ENCODE results near the gene TXNDC17.
"Not testable (repeated sequence)": the region's sequence is repeated elsewhere in the genome, so short reads cannot be mapped to it uniquely, and the experiment has no call there.

The TXNDC17 gene

GRCh38 chr17:6676802-6677157 lies 35.9 kb downstream of the TXNDC17 start:
- no peak for DNase-seq
- intact Hi-C loops (cut with DNase I): no loop called here

DNA sequence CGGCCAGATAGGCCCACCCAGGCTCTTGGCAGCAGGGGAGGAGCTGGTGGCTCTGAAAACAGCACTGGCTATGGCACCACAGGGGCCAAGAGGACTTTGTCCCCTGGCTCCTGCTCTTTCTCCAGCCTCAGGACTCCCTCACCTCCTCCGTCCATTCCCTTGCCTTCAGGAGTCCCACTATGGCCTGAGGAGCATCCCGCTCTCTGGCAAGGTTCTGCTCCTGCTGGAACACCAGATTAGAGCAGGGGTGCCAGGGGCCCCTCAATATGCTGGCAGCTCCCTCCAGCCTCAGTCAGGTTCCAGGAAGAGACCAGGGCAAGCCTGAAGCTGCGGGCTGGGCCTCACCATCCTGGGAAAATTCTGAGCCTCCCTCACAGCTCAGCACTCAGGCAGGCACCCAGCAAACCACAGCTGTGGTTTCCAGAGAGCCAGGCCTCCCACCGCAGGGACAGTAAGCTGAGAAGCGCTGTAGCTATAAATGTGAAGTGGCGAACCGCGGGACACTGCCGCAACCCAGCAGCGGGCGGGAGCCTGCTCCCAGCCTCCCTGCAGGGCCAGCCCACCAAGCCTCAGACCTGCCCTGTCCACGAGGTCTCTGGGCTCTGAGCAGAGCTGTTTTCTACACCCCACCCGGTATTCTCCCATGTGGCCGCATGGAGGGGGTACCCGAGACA lies 36.4 kb downstream of the TXNDC17 start:
- intact Hi-C loops (cut with DNase I): no loop called here
- DNase-seq: no peak

DNA sequence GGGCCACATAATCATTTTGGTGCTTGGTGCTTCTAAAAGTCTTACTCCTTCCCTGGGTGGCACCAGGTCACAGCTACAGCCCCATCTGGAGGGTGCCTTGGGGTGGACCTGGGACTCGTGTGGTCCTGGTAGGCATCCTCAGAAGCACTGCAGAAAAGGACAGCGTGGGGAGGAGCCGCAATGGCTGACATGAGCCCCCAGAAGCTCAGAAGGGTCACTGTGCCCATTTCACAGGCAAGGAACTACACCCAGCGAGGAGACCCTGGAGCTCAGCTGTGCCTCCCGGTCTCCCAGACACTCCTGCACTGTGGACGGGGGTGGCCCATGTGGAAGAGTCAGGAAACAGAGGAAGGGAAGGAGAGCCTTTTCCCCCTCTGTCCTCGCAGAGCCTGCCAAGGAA lies 37.1 kb downstream of the TXNDC17 start:
- DNase-seq: no peak
- intact Hi-C loops (cut with DNase I): no loop called here

DNA sequence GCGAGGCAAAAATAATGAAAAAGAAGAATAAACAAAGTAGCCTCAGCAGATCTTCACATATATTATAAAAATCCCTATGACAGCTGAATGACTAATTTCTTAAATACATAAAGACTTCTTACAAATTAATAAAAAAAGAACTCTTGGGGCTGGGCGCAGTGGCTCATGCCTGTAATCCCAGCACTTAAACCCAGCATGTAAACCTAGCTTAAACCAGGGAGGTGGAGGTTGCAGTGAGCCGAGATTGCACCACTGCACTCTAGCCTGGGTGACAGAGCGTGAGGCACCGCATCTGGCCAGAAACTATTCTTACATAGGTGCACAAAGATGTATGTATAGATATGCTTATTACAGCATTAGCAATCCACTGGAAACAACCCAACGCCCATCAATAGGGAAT lies 38.4 kb downstream of the TXNDC17 start:
- intact Hi-C loops (cut with DNase I): no loop called here
- no peak for DNase-seq

DNA sequence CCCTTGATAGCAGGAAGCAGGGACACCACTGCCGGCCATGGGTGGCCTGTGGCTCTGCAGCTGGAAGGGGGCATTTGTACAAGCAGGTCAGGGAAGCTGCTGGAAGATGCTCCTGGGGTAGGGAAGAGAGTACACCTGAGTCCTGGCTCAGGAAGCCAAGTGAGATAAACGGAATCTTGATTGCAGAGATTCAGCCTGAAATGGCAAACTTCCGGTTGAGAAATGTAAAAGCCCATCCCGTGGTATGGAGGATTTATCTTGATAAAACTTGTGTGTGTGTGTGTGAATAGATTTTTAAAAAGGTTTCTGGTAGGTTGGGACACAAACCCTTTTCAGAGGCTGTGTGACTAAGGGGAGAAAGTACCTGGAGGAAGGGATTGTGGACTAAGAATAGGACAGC lies 40.3 kb downstream of the TXNDC17 start:
- no peak for DNase-seq
- intact Hi-C loops (cut with DNase I): no loop called here

- intact Hi-C loops (cut with DNase I): no loop called here
- DNase-seq: no peak
Measured at GRCh38 chr17:6681671-6682070, 40.8 kb downstream of the TXNDC17 start.

- intact Hi-C loops (cut with DNase I): no loop called here
- DNase-seq: no peak
Measured at GRCh38 chr17:6682339-6682738, 41.5 kb downstream of the TXNDC17 start.

- intact Hi-C loops (cut with DNase I): no loop called here
Measured at GRCh38 chr17:6683081-6683684, 42.3 kb downstream of the TXNDC17 start.

DNA sequence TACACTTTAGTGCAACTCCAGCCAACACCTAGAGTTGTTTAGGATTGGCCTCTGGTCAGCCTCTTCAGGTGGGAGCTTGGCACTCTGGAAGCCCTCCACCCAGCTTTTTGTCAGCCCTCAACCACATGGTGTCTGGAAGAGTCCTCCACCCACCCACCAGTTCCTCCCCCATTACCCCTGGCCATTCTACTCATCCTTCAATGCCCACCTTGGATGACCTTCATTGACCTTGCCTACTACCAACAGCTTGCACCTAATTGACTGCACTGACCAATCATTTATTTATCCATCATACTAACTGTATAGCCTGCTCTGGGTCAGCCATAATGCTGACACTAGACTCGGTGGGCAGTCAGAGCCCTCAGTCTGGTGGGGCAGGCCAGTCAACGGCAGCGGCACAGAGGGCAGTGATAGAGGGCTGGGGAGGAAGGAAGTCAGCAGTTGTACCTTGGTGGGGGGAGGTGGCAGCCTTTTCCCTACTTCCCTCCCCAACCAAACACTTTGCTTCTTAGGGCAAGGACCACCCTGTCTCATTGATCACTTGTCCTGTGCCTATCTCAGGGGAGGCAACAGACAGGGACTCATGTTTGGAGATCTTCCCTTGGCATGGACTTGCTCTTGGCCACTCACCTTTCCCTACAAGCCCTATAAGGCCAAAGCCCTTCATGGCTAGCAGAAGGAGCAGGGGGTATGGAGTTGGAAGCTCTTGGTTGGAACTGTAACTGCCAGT lies 43.0 kb downstream of the TXNDC17 start:
- no peak for DNase-seq
- intact Hi-C loops (cut with DNase I): no loop called here

More at GRCh38 chr17:6683081-6683684, 42.3 kb downstream of the TXNDC17 start:
- DNase-seq: no peak

GRCh38 chr17:6684460-6684783 lies 43.6 kb downstream of the TXNDC17 start:
- no peak for DNase-seq
- intact Hi-C loops (cut with DNase I): no loop called here

- DNase-seq: no peak
- intact Hi-C loops (cut with DNase I): no loop called here
Measured at GRCh38 chr17:6684881-6685767, 44.3 kb downstream of the TXNDC17 start.

DNA sequence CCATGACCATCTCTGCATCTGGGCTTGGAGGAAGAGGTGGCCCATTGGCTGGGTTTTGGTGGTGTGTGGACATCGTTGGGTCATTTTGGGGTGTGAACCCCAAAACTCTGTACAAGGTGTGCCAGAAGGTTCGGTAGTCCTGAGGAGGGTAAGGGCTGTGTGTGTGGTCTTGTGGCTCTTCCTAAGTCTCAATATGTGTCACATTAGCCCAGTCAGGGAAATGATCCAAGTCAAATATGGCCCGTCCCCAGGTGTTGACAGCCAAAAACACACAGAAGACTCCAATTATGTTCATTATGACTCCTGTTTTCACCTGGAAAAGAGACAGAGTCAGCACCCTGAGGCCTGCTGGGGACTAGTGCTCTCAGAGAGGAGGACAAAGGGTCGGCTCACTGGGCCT lies 45.2 kb downstream of the TXNDC17 start:
- intact Hi-C loops (cut with DNase I): no loop called here
- DNase-seq: no peak

- intact Hi-C loops (cut with DNase I): no loop called here
- DNase-seq: no peak
Measured at GRCh38 chr17:6688944-6689343, 48.1 kb downstream of the TXNDC17 start.

DNA sequence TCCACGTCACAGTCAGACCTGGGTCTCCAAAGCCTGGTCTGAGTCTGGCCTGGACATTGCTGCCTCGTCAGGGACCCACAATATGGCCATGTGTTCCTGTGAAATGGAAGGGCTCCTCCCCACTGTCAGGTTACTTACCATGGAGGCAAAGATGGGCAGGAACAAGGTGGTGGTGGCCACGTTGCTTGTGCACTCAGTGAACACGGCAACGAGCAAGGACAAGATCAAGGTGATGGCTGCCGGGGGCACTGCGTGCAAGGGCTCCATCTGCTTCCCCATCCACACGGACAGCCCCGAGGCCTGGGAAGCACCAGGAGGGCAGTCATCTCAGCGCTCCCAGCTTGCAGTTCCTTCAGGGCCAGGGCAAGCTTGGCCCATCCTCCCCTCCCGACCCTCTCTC lies 49.8 kb downstream of the TXNDC17 start:
- intact Hi-C loops (cut with DNase I): no loop called here

DNA sequence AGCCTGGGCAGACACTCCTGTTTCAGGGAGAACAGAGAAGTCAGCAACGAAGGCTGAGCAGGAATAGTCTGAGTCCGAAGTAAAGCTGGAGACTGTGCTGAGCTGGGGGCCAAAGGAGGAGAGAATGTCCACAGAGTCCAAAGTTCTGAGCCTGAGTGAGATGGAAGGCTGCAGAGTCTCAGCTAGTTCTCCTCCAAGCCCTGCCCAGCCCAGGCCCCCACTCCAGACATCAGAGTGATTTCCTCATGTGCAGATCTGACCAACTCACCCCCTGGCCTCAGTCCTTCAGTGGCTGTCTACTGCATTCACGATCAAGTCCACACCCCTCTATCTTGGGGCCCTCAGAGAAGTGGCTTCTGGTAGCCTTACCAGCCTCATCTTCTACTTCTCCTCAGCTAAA lies 50.7 kb downstream of the TXNDC17 start:
- intact Hi-C loops (cut with DNase I): no loop called here

More for the DNA sequence above, 49.8 kb downstream of the TXNDC17 start:
- no peak for DNase-seq

GRCh38 chr17:6691958-6692357 lies 51.1 kb downstream of the TXNDC17 start:
- DNase-seq; intact Hi-C loops (cut with DNase I): not testable (repeated sequence)

More for the DNA sequence above, 50.7 kb downstream of the TXNDC17 start:
- DNase-seq: no peak

Measured in head of caudate nucleus (tissue), 42 donors.